ENCODE results near the gene FAM240B. TPM values are rescaled to one million over a fixed set of nuclear protein-coding genes. Genes with fewer than 3 reads are reported as not detected.

FAM240B gene
- total and polyA plus RNA-seq, 2 of the 8 experiments (the other 6 are each of a cell fraction or from before 2014, with no cell fraction given): not detected

DNA sequence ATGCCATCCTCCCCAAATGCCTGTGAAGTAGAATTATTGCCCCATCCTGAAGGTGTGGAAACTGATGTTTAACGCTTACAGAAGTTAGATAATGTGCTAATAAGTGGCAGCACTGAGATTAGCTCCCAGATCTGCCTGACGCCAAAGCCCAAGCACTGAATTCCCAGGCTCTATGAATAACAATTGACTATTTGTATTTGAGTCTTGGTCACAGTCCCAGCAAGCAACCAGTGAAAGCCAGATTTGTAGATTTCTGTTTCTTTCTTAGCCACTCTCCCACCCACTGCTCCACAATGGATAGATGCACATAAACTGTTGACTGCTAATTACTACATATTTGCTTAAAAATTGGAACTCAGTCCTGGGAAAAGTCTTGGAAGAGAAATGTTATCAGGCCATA, 34.4 kb downstream of the FAM240B start:
- Histone ChIP-seq H3K56ac (replicated peaks; ENCODE audit: insufficient read length, low read depth, low read length) (no peak overlapping the region), H3K9me3 (ENCODE audit: insufficient read depth in 2 of 2, low read depth in 1 of 2, low read length in 1 of 2) (no peaks in the 10 kb centered on the region), H3K79me1 (ENCODE audit: low read depth, low read length) (no peaks in the 10 kb centered on the region), H4K20me1 (replicated peaks in 1 of 2; ENCODE audit: control insufficient read depth in 1 of 2, insufficient read depth in 2 of 2, low read length in 2 of 2) (no peaks in the 10 kb centered on the region), H3K4me1 (replicated peaks in 1 of 4; ENCODE audit: control insufficient read depth in 3 of 4, insufficient read depth in 4 of 4, low read length in 3 of 4) (peaks cover 2 to 41% (median 23%) of the 10 kb centered on the region in 4 experiments), H3K23me2 (ENCODE audit: low read depth, low read length) (no peaks in the 10 kb centered on the region), H2BK12ac (ENCODE audit: low read depth, low read length) (peak overlapping the region; percentile 85; the same call in 1 of the 2 replicates), H3K27ac (ENCODE audit: low read depth, low read length) (no peak overlapping the region), H2BK15ac (ENCODE audit: low read length) (no peak overlapping the region), H3K36me3 (ENCODE audit: control insufficient read depth in 2 of 4, insufficient read depth in 4 of 4, low read length in 3 of 4) (no peaks in the 10 kb centered on the region), H3K23ac (ENCODE audit: insufficient read length) (no peak overlapping the region), H2AK5ac (ENCODE audit: low read depth, low read length) (peak overlapping the region; percentile 57; the same call in 1 of the 2 replicates), H3K4me3 (ENCODE audit: extremely low read depth in 1 of 4, insufficient read depth in 2 of 4, low read depth in 3 of 4, low read length in 4 of 4) (no peak overlapping the region), H3K9ac (replicated peaks in 1 of 4; ENCODE audit: extremely low read depth in 1 of 4, low read depth in 3 of 4, low read length in 3 of 4) (no peak overlapping the region), H2AFZ (ENCODE audit: low read length) (no peak overlapping the region), H3K4ac (replicated peaks; ENCODE audit: insufficient read length, low read depth, low read length) (peak overlapping the region; percentile 82), H2BK120ac (replicated peaks; ENCODE audit: low read depth, low read length) (peak overlapping the region; percentile 85), H4K91ac (replicated peaks; ENCODE audit: insufficient read length, low read length) (no peak overlapping the region), H3K14ac (ENCODE audit: insufficient read length) (no peak overlapping the region), H2BK5ac (ENCODE audit: low read depth, low read length) (0 out of 2 replicates have a peak overlapping the region, but pooled peaks have one; percentile 67), H4K8ac (ENCODE audit: extremely low read depth, insufficient read depth, low read length) (no peak overlapping the region), H3K27me3 (replicated peaks in 1 of 4; ENCODE audit: control insufficient read depth in 3 of 4, extremely low read depth in 1 of 4, insufficient read depth in 3 of 4, low read length in 3 of 4) (no peaks in the 10 kb centered on the region), H3K4me2 (ENCODE audit: insufficient read depth in 1 of 2, low read depth in 2 of 2, low read length in 2 of 2) (no peak overlapping the region; a peak in 2 of 4 replicates), H3K79me2 (ENCODE audit: control insufficient read depth in 1 of 2, insufficient read depth in 2 of 2, low read length in 2 of 2) (no peaks in the 10 kb centered on the region), H4K5ac (ENCODE audit: insufficient read length, low read depth, low read length) (no peak overlapping the region), H3K18ac (ENCODE audit: extremely low read depth, low read length) (no peak overlapping the region; the same call in 1 of the 2 replicates), H2BK20ac (ENCODE audit: low read length) (no peak overlapping the region)
- FAIRE-seq (no peak), DNase-seq (ENCODE audit: low read depth in 1 of 2, low spot score in 2 of 2) (no peak)
- POLR2A ChIA-PET (ENCODE audit: partially characterized antibody): no interaction called here
- CTCF ChIA-PET (ENCODE audit: partially characterized antibody): interaction anchor here (0.9 to 1.3 kb wide), 3 partner anchors 8 to 22 kb away, joined by 3 to 7 read pairs (median 4); no protein-coding TSS in a partner anchor
- WGBS, 2 experiments (ENCODE audit: extremely low coverage in 1 of 2, insufficient coverage in 1 of 2, insufficient read length in 1 of 2, insufficient replicate concordance in 2 of 2, low coverage in 1 of 2, low lambda C conversion rate in 2 of 2, missing lambda C conversion rate in 1 of 2): 60% methylated on average over 2 of the region's 2 CpGs; no CpG with 5 or more reads in 1 of the 2 experiments
- no peak for TF ChIP-seq TCF12 (IDR thresholded peaks at IDR 0.05; ENCODE audit: low read depth, low read length)

Data from H1 (cell line).